GM21528 (cell line): ENCODE data around the gene CPZ.
"Not testable (repeated sequence)": the region's sequence is repeated elsewhere in the genome, so short reads cannot be mapped to it uniquely, and the experiment has no call there.

Experiments used
- ATAC-seq: cut with Tn5 transposase; IDR thresholded peaks from one replicate; pipeline ENCODE4 v1.9.1; 2021; ENCODE audit warnings: mild to moderate bottlenecking, moderate library complexity; ENCODE audit not compliant: unreplicated experiment, low FRiP score

CPZ gene

GRCh38 chr4:8634773-8635172, 42.2 kb downstream of the CPZ start:
- not testable (repeated sequence) for ATAC-seq

- not testable (repeated sequence) for ATAC-seq
Observed at GRCh38 chr4:8635897-8636554, 43.5 kb downstream of the CPZ start.

GRCh38 chr4:8637456-8637984, 45.0 kb downstream of the CPZ start:
- no peak for ATAC-seq

GRCh38 chr4:8639021-8639420, 46.5 kb downstream of the CPZ start:
- no peak for ATAC-seq

- ATAC-seq = no peak
Observed at GRCh38 chr4:8639777-8640720, 47.5 kb downstream of the CPZ start.

- ATAC-seq = no peak
Observed at GRCh38 chr4:8640816-8641215, 48.3 kb downstream of the CPZ start.

- ATAC-seq = no peak
Observed at GRCh38 chr4:8641256-8641655, 48.7 kb downstream of the CPZ start.

GRCh38 chr4:8641931-8642650, 49.5 kb downstream of the CPZ start:
- no peak for ATAC-seq

- no peak for ATAC-seq
Observed at GRCh38 chr4:8642651-8643321, 50.2 kb downstream of the CPZ start.

- ATAC-seq = no peak
Observed at GRCh38 chr4:8643441-8643840, 50.9 kb downstream of the CPZ start.

- ATAC-seq = no peak
Observed at GRCh38 chr4:8643986-8644385, 51.4 kb downstream of the CPZ start.

- no peak for ATAC-seq
Observed at GRCh38 chr4:8644461-8644891, 51.9 kb downstream of the CPZ start.

- no peak for ATAC-seq
Observed at GRCh38 chr4:8644966-8645752, 52.6 kb downstream of the CPZ start.

GRCh38 chr4:8645753-8646124, 53.2 kb downstream of the CPZ start:
- ATAC-seq = no peak

- ATAC-seq = no peak
Observed at GRCh38 chr4:8646296-8647093, 53.9 kb downstream of the CPZ start.

- ATAC-seq = no peak
Observed at GRCh38 chr4:8647094-8647570, 54.6 kb downstream of the CPZ start.

- ATAC-seq = no peak
Observed at GRCh38 chr4:8647626-8648025, 55.1 kb downstream of the CPZ start.

GRCh38 chr4:8648296-8648695, 55.7 kb downstream of the CPZ start:
- no peak for ATAC-seq
